GM18519 (cell line): ENCODE measurements around the gene TRIM29.

Experiments
- ATAC-seq: cut with Tn5 transposase; IDR thresholded peaks from one replicate; pipeline ENCODE4 v1.9.1; 2021; ENCODE audit warnings: mild to moderate bottlenecking, moderate library complexity; ENCODE audit not compliant: unreplicated experiment, low FRiP score

The TRIM29 gene

DNA sequence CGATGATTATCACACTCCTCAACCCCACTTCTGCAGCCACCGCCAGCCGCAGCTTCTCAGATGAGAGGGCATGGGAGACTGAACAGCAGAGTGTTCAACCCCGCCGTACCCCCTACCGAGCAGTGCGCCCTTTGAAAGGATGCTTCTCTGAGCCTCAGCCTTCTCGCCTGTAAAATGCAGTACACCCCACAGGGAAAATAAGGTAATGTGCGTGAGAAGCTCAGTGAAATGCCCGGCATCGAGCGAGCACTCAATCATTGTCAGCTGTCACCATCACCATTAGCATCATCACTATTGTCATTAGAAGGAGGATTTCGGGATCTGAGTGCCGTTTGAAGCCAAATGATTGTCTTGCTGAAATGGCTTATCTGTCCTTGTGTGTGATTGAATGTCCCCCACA, 13.6 kb downstream of the TRIM29 start:
- ATAC-seq = no peak

DNA sequence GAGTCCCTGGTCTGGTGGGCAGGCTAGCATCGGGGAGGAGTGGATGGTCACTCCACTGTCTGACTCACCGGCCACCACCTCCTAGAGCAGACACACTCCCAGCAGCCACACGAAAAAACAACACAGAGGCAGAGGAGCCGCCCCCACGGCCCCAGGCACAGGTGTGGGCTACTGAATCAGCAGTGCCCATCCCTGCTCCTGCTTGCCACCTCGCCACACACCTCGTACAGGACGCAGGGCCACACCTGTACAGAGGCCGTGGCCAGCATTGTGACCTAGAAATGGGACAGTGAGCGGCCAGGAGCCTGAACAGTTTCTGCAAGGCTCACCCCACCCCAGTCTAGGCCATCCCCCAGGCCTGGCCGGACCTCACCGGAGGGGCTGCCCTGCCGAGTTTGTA, 14.0 kb downstream of the TRIM29 start:
- ATAC-seq = no peak

DNA sequence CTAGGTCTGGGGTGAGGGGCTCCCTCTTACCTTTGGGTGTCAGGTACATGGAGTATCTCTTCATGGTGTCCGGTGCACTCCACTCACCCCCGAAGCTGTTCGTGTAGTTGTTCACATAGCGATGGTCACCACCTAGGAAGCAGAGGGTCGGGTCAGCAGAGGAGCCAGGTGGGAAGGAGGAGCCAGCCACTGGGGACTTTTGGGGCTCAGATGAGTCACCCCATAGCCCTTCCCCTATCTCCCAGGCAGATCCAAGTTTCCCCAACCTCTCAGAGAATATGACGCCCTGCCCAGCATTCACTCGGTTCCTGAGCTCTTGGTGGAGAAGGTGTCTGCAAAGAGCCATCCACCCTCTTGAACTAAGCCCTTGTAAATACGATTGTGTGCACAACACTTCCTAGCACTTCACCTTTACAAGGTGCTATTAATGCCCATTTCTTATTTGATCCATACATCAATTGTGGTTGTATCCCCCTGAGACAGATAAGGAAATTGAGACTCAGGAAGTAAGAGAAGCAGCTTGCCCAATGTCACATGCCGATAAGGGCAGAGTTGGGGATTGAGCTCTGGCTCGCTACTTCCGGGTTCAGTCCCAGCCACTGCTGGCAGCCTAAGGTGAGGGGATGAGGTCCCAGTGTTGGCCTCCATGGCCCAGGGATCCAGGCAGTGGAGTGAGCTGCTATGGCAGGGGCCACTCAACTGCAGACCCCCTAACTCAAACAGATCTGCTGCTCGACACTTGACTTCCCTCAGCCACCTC, 14.8 kb downstream of the TRIM29 start:
- ATAC-seq = no peak

DNA sequence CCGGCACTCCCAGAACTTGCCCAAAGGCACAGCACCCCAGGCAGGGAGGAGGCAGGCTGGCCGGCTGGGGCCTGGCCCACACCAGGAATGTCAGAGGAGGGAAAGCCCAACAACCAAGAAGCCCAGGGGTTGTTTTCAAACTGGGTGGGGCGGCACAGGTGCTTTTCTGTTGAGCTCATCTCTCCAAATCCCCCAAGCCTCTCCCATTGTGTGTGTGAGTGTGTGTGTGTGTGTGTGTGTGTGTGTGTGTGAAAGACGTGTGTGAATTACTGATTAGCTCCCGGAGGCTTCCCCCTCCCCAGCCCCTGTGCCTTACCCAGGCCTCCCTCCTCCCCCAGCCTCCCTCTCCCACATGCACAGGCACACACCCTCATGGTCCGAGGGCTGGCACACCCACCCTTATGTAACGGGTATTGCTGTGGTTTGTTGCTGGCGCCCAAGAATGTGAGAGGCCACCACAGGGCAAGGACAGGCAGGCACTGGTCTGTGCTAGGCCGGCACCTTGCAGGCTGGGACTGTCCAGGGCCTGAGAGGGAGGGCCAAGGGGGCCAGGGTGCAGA, 15.9 kb downstream of the TRIM29 start:
- no peak for ATAC-seq

DNA sequence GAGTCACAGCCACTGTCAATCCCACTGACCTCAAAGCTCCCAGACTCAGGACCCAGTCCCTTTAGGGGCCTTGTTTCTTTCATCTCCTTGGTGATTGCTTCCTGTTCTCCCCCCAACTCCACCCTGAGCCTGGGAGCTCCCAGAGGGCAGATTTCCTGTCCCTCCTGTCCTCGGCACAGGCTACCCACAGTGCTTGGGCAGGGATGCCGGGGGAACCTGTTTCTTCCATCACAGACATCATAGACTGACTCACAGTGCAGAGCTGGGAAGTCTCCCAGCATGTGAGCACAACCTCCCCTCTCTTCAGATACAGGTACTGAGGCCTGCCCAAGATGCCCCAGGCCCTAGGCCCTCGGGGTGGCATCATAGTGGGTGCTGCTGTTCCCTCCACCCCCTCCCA, 16.6 kb downstream of the TRIM29 start:
- ATAC-seq = no peak

DNA sequence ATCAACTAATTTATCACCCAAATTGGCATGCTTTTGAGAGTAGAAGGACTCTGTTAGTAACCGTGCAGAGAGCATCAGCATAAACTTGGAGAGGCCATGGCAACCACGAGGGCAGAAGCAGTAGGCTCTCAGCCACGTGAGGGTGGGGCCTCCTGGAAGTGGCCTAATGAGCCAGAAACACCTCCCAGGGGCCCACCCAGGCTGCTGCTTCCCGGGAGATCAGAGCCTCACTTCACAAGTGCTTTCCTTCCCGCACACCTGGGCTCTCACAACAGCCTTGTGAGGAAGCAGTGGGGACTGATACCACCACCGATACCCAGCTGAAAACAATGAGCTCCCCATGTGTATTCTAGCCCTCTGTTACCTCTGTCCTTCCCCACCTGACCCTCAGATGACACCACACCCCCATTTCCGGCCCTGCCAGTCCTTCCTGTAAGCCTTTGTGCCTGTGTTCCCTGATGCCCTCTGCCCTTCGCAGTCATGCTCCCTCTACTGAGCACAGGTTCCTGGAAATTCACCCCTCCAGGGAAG, 17.0 kb downstream of the TRIM29 start:
- ATAC-seq = no peak

DNA sequence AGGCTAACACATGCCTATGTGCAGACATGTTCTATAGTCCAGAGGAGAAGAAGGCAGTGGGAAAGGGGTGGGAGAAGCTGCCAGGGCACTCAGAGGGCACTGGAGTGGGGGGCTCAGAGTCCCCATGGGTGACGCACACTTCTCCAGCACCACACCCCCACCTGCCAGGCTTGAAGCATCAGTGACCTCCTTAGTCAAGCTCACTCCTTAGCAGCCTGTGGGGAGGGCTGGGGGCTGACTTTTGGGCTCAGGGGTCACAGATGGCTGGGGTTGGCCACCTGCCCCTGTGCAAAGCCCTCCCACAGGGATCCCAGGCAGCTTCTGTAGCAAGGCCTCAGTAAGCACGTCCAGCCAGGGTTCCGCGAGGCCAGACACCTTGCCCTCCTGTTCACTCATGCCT, 18.8 kb downstream of the TRIM29 start:
- no peak for ATAC-seq

DNA sequence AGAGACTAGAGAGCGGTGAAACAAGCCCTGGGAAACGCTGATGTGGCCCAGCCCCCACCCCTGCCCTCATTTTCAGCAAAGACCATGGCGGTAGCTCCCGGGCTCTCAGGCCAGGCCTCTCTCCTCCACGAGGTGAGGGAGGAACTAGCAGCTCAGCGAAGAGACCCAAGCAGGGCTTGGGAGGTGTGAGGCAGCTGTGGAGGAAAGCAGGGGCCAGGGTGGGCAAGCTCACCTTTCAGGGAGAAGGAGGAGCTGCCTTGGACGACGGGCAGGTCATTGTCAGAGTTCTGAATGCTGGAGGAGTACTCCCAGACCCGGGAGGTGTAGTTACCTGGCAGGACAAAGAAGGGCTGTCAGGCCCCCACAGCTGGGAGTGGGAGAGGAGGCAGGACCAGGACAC, 19.9 kb downstream of the TRIM29 start:
- ATAC-seq = no peak

DNA sequence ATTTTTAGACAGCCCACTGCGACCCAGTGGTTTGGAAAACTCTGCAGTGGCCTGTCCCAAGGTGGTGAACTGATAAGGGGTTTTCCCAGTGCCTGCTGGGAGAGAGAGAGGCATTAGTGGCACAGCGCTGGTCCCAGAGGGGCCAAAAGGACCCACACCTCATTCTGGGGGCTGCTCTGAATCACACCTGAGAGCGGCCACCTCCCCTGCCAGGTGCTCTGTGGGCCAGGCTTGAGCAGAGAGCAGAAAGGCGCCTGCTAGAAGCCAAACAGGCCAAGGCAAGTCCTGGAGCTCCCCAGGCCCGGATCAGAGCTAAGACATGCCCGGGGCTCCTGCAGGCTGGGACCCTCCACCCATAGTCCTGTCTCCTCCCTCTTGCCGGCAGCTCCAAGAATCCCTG, 20.9 kb downstream of the TRIM29 start:
- ATAC-seq = no peak

DNA sequence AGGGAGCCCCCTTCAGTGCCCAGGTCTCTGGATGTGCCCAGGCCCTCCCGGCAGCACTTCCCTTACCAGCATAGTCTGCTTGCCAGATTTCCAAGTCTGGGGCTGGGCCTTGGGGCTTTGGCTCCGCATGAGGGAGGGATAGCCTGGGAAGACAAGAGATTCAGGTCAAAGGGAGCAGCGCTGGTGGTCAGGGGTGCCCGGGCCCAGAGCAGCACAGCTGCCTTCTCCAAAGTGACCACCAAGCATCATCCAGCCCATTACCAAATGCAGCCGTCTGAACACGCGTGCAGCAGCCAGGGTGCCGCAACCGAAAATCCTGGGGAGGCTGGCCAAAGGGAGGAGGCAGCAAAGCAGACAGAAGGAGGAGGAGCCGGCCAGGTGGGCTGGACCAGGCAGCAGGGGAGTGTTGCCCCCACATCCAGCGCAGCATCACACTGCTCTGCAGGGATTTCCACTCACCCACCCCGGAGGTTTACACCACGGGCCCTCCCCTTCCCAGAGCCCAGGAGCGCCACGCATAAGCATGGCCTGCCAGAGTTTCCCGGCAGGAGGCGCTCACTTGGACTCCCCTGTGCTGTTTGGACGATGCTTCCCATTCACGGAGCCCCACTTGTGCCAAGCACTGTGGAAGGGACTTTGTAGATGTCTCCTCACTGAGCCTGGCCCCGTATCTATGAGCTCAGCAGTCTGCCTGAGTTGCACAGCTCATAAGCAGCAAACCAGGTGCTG, 22.5 kb downstream of the TRIM29 start:
- ATAC-seq = no peak

DNA sequence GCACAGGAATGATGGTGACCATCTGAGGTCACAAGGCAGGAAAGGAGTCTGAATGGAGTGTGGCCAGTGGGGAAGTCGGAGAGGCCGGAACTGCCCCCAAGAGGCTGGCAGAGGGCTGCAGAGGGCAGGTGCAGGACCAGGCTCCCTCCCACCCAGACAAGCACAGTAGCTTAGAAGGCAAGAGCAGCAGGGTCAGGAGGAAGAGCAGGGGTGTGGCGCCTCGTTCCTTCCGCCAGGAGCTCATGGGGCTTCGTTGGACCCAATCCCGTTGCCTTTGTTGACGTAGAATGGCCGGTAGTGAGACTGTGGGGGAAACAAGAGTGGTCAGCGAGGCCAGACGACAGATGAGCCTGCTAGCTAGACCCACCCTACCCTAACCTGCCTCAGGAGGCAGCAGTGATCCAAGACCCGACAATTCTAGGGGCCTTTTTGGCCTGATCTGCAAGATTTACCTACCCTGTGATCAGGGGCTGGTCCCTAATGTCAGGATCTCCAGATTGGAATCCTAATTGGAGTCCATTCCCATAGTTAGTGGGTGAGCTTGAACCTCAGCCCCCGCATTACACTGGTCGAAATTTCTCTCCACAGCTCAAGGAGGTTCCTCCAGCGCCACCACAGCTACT, 25.6 kb downstream of the TRIM29 start:
- no peak for ATAC-seq

DNA sequence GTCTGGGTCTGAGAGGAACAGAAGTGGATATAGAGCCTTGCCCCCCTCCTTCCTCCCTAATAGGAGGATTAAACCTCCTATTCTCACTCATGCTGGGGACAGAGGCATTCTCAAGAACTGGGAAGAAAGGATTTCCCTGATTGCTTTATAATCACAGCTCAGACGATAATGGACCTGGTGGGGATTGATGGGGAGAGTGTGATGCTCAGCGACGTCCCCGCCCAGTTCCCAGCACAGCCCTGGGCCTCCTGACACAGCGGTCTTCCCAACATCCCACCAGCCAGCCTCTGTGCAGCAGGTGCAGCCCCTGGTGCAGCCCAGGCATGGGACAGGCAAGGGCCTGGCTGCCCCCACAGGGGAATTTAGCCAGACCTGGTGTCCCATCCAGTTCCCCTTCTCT, 28.4 kb downstream of the TRIM29 start:
- no peak for ATAC-seq

DNA sequence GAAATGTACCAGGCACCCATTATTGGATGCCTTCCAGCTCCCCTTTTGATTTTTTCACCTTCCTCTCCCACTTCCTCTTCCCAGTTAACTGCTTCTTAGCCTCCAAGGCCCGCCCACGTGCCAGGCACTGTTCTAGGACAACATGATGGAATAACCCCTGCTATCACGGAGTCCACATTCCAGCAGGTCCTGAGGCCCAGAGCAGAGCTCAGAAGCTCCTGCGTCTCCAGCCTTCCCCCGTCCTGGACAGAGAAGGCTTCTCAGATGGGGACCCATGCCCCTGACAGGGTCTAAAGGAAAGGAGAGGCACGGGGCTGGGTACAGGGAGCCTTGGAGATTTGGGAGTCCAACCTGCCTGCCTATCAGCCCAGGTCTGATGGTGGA, 29.1 kb downstream of the TRIM29 start:
- no peak for ATAC-seq

DNA sequence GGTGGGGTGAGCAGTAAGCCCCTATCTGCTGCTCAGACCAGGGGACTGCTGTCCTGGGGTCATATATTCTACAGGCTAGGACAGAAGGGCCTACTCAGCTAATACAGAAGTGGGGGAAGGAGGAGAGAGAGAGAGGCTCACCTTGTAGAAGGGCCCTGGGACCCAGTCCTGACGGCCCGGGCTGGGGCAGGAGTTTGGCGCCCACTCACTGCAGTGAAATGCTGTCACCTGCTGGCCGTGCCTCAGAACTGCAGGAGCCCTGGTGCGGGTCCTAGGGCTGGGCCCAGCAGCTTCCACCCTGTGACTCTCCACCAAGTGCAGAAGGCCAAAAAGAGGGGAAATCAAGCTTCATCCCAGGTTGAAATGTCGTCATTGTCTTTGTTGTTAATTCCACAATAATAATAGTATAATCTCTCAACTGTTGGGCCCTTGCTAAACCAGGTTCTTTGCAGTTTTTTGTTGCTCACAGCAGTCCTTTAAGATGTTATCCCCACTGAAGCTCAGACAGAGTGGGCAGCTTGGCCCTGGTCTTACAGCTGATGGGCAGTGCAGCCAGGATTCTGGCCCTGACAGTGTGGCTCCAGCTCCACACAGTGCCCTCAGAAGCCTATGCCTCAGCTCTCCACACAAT, 29.6 kb downstream of the TRIM29 start:
- ATAC-seq = no peak

DNA sequence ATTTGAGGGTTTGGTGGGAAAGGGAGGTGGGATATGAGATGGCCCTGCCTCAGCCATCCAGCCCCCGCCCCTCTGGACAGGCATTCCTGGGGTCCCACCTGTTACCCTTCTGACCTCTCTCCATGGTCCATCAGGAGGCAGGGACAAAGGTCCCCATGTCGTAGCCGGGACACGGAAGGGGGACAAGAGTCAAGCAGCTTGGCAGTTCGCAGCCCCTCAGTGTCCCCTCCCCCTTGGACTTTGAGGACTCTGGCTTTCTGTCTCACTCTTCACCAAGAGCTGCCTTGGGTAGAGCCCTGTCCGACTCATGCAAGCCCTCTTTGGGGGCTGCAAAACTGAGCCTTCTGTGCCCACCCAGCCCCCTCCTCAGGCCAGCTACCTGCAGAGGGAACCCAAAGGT, 30.2 kb downstream of the TRIM29 start:
- ATAC-seq = no peak

DNA sequence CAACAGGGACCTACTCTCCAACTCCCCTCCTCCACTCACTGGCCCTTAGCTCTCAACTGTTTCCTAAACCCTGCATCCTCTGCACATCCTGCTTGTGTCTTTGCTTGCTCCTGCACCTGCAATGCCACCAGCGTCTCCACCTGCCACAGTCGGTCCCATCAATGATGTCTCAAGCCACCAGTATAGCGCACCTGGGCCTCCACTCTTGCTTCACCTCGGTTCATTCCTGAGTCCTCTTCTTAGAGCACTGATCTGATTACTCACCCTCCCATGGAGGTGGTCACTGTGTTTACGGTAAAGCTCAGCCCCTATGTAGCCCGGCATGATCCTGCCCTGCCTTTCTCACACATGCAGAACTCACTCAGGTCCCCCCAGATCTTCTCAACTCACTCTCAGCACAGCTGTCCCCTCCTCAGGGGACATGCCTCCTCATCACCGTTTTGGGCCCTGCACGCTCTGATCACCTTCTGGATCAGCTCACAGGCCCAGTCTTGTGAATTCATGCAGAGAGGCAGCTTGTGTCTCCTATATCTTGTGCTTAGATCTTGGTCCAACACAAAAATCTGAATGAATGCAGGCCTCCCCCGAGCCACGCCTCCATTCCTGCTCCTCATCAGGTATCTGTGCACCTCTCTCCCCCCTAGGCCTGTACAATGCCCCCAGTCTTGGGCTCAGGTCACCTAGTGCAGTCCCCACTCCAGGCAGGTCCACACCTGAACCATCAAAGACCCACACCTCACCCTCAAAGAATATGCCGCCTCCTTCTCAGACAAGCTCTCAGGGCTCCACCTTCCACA, 31.4 kb downstream of the TRIM29 start:
- no peak for ATAC-seq

DNA sequence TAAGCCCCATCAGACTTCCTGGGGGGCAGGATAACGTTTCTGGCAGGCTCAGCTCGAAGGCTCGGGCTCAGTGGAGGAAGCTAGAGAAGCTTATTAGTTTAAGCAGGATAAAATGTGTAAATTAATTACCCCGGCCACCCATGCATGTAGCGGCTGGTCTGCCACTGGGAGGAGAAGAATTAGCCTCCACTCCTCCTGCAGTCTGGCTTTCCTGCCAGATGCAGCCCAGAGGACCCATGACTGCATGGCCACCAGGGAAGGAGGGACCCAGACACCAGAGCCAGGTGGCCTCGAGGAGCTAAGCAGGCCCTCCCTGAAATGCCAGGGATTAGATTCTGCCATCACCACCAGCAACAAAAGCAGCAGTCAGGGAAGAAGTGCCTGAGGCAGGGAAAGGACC, 32.3 kb downstream of the TRIM29 start:
- ATAC-seq = no peak

DNA sequence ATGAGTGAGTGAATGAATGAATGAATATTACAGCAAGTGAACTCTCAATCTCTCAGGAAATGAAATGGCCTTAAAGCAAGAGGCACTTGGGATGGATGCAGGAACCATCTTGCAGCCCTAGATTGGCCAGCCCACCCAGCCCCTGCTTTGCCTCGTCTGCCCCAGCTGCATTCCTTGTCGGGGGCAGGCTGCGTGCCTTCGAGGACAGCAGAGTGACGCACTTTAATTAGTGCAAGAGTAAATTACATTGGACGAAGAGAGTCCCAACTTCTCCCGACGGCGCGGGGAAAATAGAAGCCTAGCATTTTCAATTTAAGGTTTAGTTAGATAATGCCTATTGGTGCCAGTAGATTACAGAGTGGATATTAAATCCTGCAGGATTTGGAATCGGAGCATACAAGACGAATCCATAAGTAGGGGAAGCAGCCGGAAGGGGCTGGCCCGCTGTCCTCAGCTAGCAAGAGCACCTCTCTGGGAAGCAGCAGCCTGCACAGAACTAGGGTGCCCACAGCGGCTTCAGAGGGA, 33.8 kb downstream of the TRIM29 start:
- no peak for ATAC-seq

DNA sequence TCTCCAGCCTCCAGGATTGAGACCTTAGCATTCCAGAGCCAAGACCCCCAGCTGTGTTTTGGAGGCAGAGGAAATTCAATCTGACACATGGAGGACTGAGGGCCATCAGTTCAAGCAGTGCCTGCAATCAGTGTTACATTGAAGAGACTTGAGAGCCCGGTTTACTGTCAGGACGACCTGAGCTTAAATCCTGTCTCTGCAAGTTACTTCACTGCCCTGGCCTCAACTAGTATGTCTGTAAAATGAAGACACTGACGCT, 35.1 kb downstream of the TRIM29 start:
- ATAC-seq = no peak
